Measurements from ENCODE around the gene EPB41L1.

The EPB41L1 gene

DNA sequence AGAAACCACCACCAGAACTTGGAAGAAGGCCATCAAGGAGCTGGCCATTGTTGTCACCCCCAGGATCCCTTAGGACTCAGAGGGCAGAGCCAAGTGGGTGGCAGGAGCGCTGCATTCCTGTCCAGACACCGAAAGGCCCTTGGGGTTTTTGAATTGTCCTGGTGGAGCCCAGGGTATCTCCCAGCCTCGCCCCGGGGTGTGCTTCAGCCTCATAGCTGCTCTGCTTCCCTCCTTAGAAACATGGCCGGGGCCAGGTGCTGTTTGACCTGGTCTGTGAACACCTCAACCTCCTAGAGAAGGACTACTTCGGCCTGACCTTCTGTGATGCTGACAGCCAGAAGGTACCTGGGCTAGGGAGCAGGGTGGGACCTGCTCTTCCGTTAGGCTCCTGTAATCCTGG is 23.2 kb downstream of the EPB41L1 start:
- TF ChIP-seq, protein P1, sequence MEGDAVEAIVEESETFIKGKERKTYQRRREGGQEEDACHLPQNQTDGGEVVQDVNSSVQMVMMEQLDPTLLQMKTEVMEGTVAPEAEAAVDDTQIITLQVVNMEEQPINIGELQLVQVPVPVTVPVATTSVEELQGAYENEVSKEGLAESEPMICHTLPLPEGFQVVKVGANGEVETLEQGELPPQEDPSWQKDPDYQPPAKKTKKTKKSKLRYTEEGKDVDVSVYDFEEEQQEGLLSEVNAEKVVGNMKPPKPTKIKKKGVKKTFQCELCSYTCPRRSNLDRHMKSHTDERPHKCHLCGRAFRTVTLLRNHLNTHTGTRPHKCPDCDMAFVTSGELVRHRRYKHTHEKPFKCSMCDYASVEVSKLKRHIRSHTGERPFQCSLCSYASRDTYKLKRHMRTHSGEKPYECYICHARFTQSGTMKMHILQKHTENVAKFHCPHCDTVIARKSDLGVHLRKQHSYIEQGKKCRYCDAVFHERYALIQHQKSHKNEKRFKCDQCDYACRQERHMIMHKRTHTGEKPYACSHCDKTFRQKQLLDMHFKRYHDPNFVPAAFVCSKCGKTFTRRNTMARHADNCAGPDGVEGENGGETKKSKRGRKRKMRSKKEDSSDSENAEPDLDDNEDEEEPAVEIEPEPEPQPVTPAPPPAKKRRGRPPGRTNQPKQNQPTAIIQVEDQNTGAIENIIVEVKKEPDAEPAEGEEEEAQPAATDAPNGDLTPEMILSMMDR (conservative IDR thresholded peaks at IDR 0.05; ENCODE audit: low read depth, low read length): no peak
- no peak for DNase-seq (ENCODE audit: low read depth)
- H3K4me3 ChIP-seq (ENCODE audit: low read length): no peak overlapping the region

DNA sequence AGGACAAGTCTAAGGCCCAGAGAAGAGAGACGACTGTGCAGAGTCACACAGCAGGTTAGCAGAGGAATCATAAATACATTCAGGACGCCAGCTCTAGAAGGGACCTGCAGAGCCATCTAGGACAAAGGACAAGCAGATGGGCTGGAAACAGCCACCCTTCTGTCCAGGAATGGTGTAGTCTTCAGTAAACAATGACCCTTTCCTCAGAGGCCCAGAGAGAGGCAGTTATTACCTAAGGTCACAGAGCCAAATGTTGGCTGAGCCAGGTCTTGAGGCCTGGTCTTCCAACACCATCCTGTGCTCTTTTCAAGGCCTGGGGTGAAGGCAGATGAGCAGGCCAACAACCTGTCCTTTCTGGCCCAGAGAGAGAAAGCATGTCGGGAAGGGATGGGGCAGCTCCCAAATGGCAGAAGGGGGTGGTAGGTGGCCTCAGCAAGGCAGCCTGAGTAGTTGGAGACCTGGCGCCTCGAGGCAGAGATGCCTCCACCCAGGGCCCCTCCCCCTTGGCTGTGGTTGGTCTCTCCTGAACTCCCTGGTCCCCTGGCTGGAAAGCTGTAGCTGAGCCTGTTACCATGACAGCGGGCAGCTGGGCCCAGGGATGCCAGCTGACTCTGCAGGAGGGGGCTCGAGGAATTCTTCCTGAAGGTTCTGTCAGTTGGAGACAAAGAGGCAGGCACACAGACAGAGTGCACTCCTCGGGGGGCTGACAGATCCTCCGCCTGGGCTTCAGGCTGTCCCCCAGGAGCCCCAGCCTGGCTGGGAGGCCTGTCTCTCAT is 24.8 kb downstream of the EPB41L1 start:
- no peak overlapping the region for H3K4me3 ChIP-seq (ENCODE audit: low read length)
- DNase-seq (ENCODE audit: low read depth): no peak
- TF ChIP-seq, protein P1 (conservative IDR thresholded peaks at IDR 0.05; ENCODE audit: low read depth, low read length): no peak

GRCh38 chr20:36180323-36180722 is 25.8 kb downstream of the EPB41L1 start:
- DNase-seq (ENCODE audit: low read depth): no peak
- TF ChIP-seq, protein P1 (conservative IDR thresholded peaks at IDR 0.05; ENCODE audit: low read depth, low read length): no peak
- H3K4me3 ChIP-seq (ENCODE audit: low read length): no peak overlapping the region

- no peak overlapping the region for H3K4me3 ChIP-seq (ENCODE audit: low read length)
- no peak for DNase-seq (ENCODE audit: low read depth)
- TF ChIP-seq, protein P1 (conservative IDR thresholded peaks at IDR 0.05; ENCODE audit: low read depth, low read length): no peak
Measured at GRCh38 chr20:36181934-36182603, 27.5 kb downstream of the EPB41L1 start.

DNA sequence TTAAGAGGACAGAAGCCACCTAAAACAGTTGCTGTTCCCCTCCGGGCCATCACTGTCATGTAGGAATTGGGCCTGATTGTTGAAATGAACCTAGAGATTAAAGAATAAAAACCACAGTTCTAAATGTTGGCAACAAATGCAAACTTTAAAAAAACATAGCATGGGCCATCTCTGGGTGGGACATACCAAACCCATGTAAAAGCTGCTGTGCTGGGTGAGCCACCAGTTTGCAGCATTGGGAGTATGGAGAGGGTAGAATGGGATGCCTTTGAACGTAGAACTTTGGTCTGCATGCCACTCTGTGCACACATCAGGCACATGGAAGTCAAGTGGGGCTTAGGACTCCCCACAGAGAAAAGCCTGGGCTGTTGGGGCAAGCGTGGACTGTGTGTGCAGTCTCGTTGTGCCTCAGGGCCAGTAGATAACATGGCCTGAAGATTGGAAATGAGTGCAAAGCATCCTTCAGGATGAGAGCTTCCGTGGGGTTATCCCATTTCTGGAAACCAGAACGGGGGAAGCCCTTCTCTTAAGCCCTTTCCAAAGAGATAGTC is 28.1 kb downstream of the EPB41L1 start:
- no peak for DNase-seq (ENCODE audit: low read depth)
- TF ChIP-seq, protein P1 (conservative IDR thresholded peaks at IDR 0.05; ENCODE audit: low read depth, low read length): no peak

GRCh38 chr20:36183155-36183944 is 28.8 kb downstream of the EPB41L1 start:
- TF ChIP-seq, protein P1 (conservative IDR thresholded peaks at IDR 0.05; ENCODE audit: low read depth, low read length): no peak
- H3K4me3 ChIP-seq (ENCODE audit: low read length): no peak overlapping the region
- no peak for DNase-seq (ENCODE audit: low read depth)

More for the DNA sequence above, 28.1 kb downstream of the EPB41L1 start:
- no peak overlapping the region for H3K4me3 ChIP-seq (ENCODE audit: low read length)

Measured in retinal pigment epithelial cell (primary cell).